ENCODE results near the gene DRD2.

- TF ChIP-seq CTCF (IDR thresholded peaks at IDR 0.05): no peak
- TF ChIP-seq POLR2A (IDR thresholded peaks at IDR 0.05): no peak
These were observed 13.6 kb downstream of the DRD2 start for GRCh38 chr11:113461639-113462038.

Measured in body of pancreas (tissue), 4 donors.